HCT116 (cell line): ENCODE results near the gene EIF3A. TPM values are rescaled to one million over a fixed set of nuclear protein-coding genes. Genes with fewer than 3 reads are reported as not detected.
A peak's percentile ranks its signal among the peaks of the same experiment; 100 is the strongest.

Source experiments
- ATAC-seq: fragments of 200-7000 bp; cut with Tn5 transposase; 2 replicates; pipeline ENCODE4 v1.9.1; 2020; ENCODE audit warnings: mild to moderate bottlenecking, moderate library complexity
- BruUV-seq: library from RNA; stranded (reverse); fragments of 400-500 nt; replicated peaks from 2 replicates; lab custom pipeline; 2021; lab: Mats Ljungman, UMichigan
- CTCF ChIA-PET: fragments of 300-600 bp; sonication (Branson Sonifier 250); formaldehyde crosslinking; loops from one replicate; lab custom pipeline; 2021; ENCODE audit warnings: antibody characterized with exemption; lab: Charles Lee
- POLR2A ChIA-PET: fragments of 300-600, 350-600 bp; sonication (Branson Sonifier 250); formaldehyde crosslinking; loops from one replicate; lab custom pipeline; 2021; ENCODE audit warnings: antibody characterized with exemption; lab: Charles Lee
- RAD21 ChIA-PET, 2 experiments: fragments of 300-600 bp; sonication (Branson Sonifier 250); formaldehyde crosslinking; loops; one replicate each; lab custom pipeline; 2023; ENCODE audit warnings: low total read pairs in 2 of 2; ENCODE audit not compliant: uncharacterized antibody in 2 of 2, unreplicated experiment in 2 of 2, low non-redundant PET in 1 of 2; lab: Charles Lee
- DNase-seq: peaks from one replicate; pipeline ENCODE4 v3.0.0-alpha.2; 2010; ENCODE audit warnings: low read depth, low spot score
- H2AFZ ChIP-seq: fragments of 200-600 bp; shearing (Covaris generic), sonication (generic); 2 replicates; pipeline ENCODE4 v1.6.1; 2017; ENCODE audit warnings: low read depth, mixed run types, mixed read lengths, antibody characterized with exemption, low read length; ENCODE audit not compliant: poor library complexity, severe bottlenecking
- H3K27ac ChIP-seq: 2 replicates; pipeline ENCODE4 v1.5.1; 2012; ENCODE audit warnings: low read depth, low read length
- H3K27me3 ChIP-seq: fragments of 200-600 bp; sonication (generic); 2 replicates; pipeline ENCODE4 v1.6.1; 2016; ENCODE audit warnings: mixed run types, low read length, mixed read lengths; ENCODE audit not compliant: insufficient read depth
- H3K36me3 ChIP-seq, 2 experiments: fragments of 200-500 bp in 1 of 2; fragments of 200-600 bp in 1 of 2; sonication (Bioruptor generic) in 1 of 2; sonication (generic) in 1 of 2; 2 replicates each; pipeline versions ENCODE4 v1.5.1 to v1.6.1; 2014 to 2016; ENCODE audit warnings: low read length in 2 of 2, inconsistent platforms in 1 of 2, mixed read lengths in 1 of 2, mixed run types in 1 of 2; ENCODE audit not compliant: insufficient read depth in 2 of 2, control insufficient read depth in 1 of 2
- H3K4me1 ChIP-seq, 2 experiments: fragments of 200-600 bp in 1 of 2; sonication (generic) in 1 of 2; 2 replicates each; pipeline versions ENCODE4 v1.5.1 to v1.6.1; 2012 to 2017; ENCODE audit warnings: low read length in 2 of 2, inconsistent platforms in 1 of 2, mild to moderate bottlenecking in 1 of 2, mixed read lengths in 1 of 2, mixed run types in 1 of 2, moderate library complexity in 1 of 2; ENCODE audit not compliant: insufficient read depth in 2 of 2, control insufficient read depth in 1 of 2
- H3K4me2 ChIP-seq: fragments of 200-600 bp; sonication (generic); 2 replicates; pipeline ENCODE4 v1.6.1; 2017; ENCODE audit warnings: mixed run types, low read length, mixed read lengths
- H3K4me3 ChIP-seq, 2 experiments: fragments of 200-600 bp in 1 of 2; sonication (generic) in 1 of 2; replicated peaks in 1 of 2; 2 replicates each; pipeline ENCODE4 v1.5.1; 2011 to 2016; ENCODE audit warnings: low read length in 2 of 2, control low read depth in 1 of 2, low read depth in 1 of 2, mild to moderate bottlenecking in 1 of 2, mixed read lengths in 1 of 2, mixed run types in 1 of 2
- H3K79me2 ChIP-seq: fragments of 200-600 bp; sonication (generic); 2 replicates; pipeline ENCODE4 v1.6.1; 2017; ENCODE audit warnings: mild to moderate bottlenecking, mixed run types, low read length, moderate library complexity, mixed read lengths; ENCODE audit not compliant: insufficient read depth
- H3K9ac ChIP-seq: fragments of 200-600 bp; sonication (generic); 2 replicates; pipeline ENCODE4 v1.6.1; 2016; ENCODE audit warnings: low read length, mixed read lengths
- H3K9me2 ChIP-seq: fragments of 200-600 bp; sonication (generic), shearing (Covaris generic); 2 replicates; pipeline ENCODE4 v1.6.1; 2017; ENCODE audit warnings: mixed run types, mild to moderate bottlenecking, moderate library complexity; ENCODE audit not compliant: insufficient read depth
- H3K9me3 ChIP-seq, 2 experiments: fragments of 200-500 bp in 1 of 2; fragments of 200-600 bp in 1 of 2; sonication (Bioruptor generic) in 1 of 2; sonication (generic) in 1 of 2; 2 replicates each; pipeline ENCODE4 v1.6.1; 2014 to 2017; ENCODE audit warnings: low read length in 2 of 2, mixed read lengths in 2 of 2, inconsistent platforms in 1 of 2, low read depth in 1 of 2, mild to moderate bottlenecking in 1 of 2, mixed run types in 1 of 2, moderate library complexity in 1 of 2; ENCODE audit not compliant: control insufficient read depth in 1 of 2, insufficient read depth in 1 of 2
- H4K20me1 ChIP-seq: fragments of 200-600 bp; sonication (generic), shearing (Covaris generic); 2 replicates; pipeline ENCODE4 v1.6.1; 2017; ENCODE audit warnings: mixed run types, mild to moderate bottlenecking, moderate library complexity; ENCODE audit not compliant: insufficient read depth
- RAD21 ChIP-seq: IDR thresholded peaks from 2 replicates; pipeline ENCODE4 v1.6.1; 2012; ENCODE audit warnings: low read depth, mild to moderate bottlenecking
- REST ChIP-seq: IDR thresholded peaks from 2 replicates; pipeline ENCODE4 v1.6.1; 2012; ENCODE audit warnings: low read depth
- SRF ChIP-seq: IDR thresholded peaks from 2 replicates; pipeline ENCODE4 v1.6.1; 2012; ENCODE audit warnings: low read depth
- ZFX ChIP-seq: fragments of 450-650 bp; IDR thresholded peaks from 2 replicates; pipeline ENCODE4 v1.6.1; 2017
- intact Hi-C: fragments of 100-400 bp; cut with micrococcal nuclease; formaldehyde crosslinking; loops from 2 replicates; pipeline ENCODE4 v1.10.0; 2022
- total RNA-seq: library from RNA; stranded (reverse); gene quantifications from one replicate; pipeline ENCODE4 v1.2.1, GENCODE V29; 2021; ENCODE audit not compliant: unreplicated experiment
- TF ChIP-seq, protein P1 (sequence below), 3 experiments: fragments of 200-600 bp in 1 of 3; sonication (generic) in 1 of 3; IDR thresholded peaks in 2 of 3; conservative IDR thresholded peaks in 1 of 3; 2 replicates each; pipeline ENCODE4 v1.5.1; 2012 to 2017; ENCODE audit warnings: low read depth in 2 of 3, low read length in 2 of 3, antibody characterized with exemption in 1 of 3, borderline replicate concordance in 1 of 3, control low read depth in 1 of 3, mild to moderate bottlenecking in 1 of 3, mixed read lengths in 1 of 3, mixed run types in 1 of 3, moderate library complexity in 1 of 3; ENCODE audit not compliant: insufficient read depth in 1 of 3

The EIF3A gene
- total RNA-seq, 1 experiment from 2014 or later: 271 TPM

GRCh38 chr10:119025776-119026175 is 54.8 kb downstream of the EIF3A start:
- H3K4me3 ChIP-seq: no peak overlapping the region
- TF ChIP-seq REST: no peak
- TF ChIP-seq ZFX: no peak
- TF ChIP-seq, all 23 proteins: peak for 0
- H3K36me3 ChIP-seq: no peaks in the 10 kb centered on the region
- H3K9ac ChIP-seq: no peak overlapping the region
- no peaks in the 10 kb centered on the region for H3K79me2 ChIP-seq
- no peaks in the 10 kb centered on the region for H3K9me2 ChIP-seq
- BruUV-seq: no TSS peak
- ATAC-seq (no peak), DNase-seq (no peak)
- no peaks in the 10 kb centered on the region for H3K27me3 ChIP-seq
- no peak overlapping the region for H3K27ac ChIP-seq
- H3K4me2 ChIP-seq: peak overlapping the region; percentile 42
- RAD21 ChIA-PET: no interaction called here
- CTCF ChIA-PET: no interaction called here
- no peak overlapping the region for H2AFZ ChIP-seq
- intact Hi-C loops: no loop called here
- H3K9me3 ChIP-seq: no peaks in the 10 kb centered on the region
- peaks cover 2% of the 10 kb centered on the region; the same call in 1 of the 2 replicates for H4K20me1 ChIP-seq
- H3K4me1 ChIP-seq: peaks cover 30 to 63% of the 10 kb centered on the region in 2 experiments
- POLR2A ChIA-PET: interaction anchor here (0.7 kb wide), 1 partner anchor 30 kb away, joined by 3 read pairs; no protein-coding TSS in a partner anchor

GRCh38 chr10:119025336-119025735 is 55.3 kb downstream of the EIF3A start:
- H3K36me3 ChIP-seq: no peaks in the 10 kb centered on the region
- no TSS peak for BruUV-seq
- H3K27ac ChIP-seq: no peak overlapping the region
- CTCF ChIA-PET: no interaction called here
- H3K4me1 ChIP-seq: peaks cover 34 to 63% of the 10 kb centered on the region in 2 experiments
- no peaks in the 10 kb centered on the region for H3K27me3 ChIP-seq
- no peaks in the 10 kb centered on the region for H3K9me3 ChIP-seq
- no peak for DNase-seq
- no peak overlapping the region for H2AFZ ChIP-seq
- no peak overlapping the region for H3K4me3 ChIP-seq
- no peaks in the 10 kb centered on the region for H3K79me2 ChIP-seq
- H4K20me1 ChIP-seq: no peaks in the 10 kb centered on the region
- H3K4me2 ChIP-seq: peak overlapping the region; percentile 42
- no peak for TF ChIP-seq ZFX
- TF ChIP-seq, protein P1, sequence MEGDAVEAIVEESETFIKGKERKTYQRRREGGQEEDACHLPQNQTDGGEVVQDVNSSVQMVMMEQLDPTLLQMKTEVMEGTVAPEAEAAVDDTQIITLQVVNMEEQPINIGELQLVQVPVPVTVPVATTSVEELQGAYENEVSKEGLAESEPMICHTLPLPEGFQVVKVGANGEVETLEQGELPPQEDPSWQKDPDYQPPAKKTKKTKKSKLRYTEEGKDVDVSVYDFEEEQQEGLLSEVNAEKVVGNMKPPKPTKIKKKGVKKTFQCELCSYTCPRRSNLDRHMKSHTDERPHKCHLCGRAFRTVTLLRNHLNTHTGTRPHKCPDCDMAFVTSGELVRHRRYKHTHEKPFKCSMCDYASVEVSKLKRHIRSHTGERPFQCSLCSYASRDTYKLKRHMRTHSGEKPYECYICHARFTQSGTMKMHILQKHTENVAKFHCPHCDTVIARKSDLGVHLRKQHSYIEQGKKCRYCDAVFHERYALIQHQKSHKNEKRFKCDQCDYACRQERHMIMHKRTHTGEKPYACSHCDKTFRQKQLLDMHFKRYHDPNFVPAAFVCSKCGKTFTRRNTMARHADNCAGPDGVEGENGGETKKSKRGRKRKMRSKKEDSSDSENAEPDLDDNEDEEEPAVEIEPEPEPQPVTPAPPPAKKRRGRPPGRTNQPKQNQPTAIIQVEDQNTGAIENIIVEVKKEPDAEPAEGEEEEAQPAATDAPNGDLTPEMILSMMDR (IDR thresholded peaks at IDR 0.05 in 2 of 3, conservative IDR thresholded peaks at IDR 0.05 in 1 of 3; ENCODE audit: borderline replicate concordance in 1 of 3, insufficient read depth in 1 of 3, low read depth in 2 of 3, low read length in 2 of 3): no peak
- no peak for TF ChIP-seq SRF
- TF ChIP-seq RAD21: peak; percentile 22; the same call in 1 of the 2 replicates
- intact Hi-C loops: no loop called here
- RAD21 ChIA-PET: no interaction called here
- no peak for ATAC-seq
- H3K9me2 ChIP-seq: no peaks in the 10 kb centered on the region
- POLR2A ChIA-PET: interaction anchor here (0.7 kb wide), 1 partner anchor 29 kb away, joined by 3 read pairs; no protein-coding TSS in a partner anchor
- H3K9ac ChIP-seq: no peak overlapping the region
